NCI-H345 (cell line): Measurements from ENCODE around the gene BEX3.
"Not testable (repeated sequence)": the region's sequence is repeated elsewhere in the genome, so short reads cannot be mapped to it uniquely, and the experiment has no call there.

Experiments
- DNase-seq: peaks from one replicate; lab custom pipeline; 2025; lab: John Stamatoyannopoulos, UW

The BEX3 gene

DNA sequence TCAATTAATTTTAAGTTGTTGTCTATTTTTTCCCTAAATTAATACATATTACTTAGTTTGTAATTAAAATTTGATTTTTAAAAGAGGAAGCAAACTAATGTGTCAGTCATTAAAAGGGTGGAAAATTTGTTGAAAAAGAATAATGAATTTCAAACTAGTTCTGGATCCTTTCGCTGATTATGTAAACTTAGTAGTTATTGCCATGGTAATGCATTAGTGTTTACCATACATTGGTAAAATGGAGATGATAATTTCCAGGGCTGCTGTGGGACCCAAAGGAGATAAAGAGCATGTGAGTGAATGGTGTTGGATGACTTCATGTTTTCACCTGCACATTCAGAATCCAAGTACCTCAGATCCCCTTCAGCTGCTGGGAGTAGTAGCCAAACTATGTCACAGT is 6.5 kb downstream of the BEX3 start:
- no peak for DNase-seq

DNA sequence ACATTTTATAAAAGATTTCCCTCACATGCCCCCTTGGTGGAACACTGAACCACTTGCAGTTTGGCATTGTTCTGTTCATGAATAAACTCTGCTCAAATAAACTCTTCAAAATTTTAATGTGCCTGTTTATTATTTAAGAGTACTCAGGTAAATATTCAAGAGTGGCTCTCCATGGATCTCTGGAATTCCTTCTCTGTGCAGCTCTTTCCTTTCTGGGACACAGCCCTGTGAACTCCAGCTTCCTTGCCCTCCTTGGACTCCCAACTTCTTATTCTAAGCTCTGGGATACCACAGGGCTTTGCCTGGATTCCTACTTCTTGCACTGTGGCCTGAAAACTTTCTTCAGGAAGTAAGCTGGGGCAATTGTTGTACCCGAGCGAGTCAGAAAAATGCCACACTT is 8.3 kb downstream of the BEX3 start:
- no peak for DNase-seq

DNA sequence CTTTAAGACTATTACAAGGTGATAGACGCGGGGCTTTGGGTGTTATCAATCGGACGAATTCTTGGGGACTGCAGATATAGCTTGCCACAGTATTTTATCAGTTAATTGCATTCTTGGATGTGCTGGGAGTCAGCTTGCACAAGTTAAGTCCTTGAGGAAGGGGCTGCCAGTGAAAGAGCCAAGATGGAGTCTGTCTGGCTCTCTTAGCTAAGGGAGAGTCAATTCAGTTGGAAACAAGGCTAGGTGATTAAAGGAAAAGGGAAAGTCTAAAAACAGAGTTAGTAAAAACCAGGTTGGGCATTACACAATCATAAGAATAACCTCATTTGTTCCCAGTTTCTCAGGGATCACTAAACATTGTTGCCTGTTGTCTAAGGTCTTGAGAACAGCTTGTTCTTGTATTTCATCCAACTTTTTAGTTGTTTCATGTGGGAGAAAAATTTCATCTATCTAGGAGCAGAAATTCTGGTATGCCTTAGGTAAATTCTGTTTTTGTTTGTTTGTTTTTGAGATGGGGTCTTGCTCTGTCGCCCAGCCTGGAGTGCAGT is 9.0 kb downstream of the BEX3 start:
- not testable (repeated sequence) for DNase-seq

DNA sequence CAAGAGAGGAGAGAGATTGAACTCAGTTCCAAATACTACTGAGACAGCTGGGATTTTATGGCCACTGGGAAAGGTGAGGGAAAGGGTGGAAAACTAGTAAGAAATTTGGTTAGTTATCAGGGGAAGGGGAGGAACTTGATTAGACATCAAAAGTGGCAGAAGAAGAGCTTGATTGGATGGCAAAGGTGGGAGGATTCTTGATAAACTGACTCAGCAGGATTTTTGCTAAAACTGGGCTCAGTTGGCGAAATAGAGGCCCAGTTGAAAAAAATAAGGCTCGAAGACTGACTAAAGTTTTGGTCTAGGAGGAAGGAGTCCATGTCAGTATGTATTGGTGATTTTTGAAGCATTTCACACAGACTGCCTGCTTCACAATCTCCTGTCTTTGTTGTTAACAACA is 10.0 kb downstream of the BEX3 start:
- no peak for DNase-seq

DNA sequence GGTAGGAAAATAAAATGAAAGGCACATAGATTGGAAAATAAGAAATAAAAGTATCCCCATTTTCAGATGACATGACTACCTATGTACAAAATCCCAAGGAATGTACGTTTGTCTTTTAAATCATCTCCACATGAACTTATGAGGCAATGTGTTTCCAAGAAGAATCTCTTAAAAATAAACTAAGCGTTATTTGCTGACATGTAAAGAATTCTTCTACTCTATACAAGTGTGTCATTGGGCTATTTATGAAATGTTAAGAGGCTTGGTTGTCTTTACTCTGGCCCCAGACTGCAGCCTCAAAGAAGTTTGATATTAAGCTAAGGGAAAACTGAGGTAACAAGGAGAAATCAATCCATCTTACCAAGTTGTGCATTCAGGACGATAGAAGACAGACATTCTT is 17.1 kb downstream of the BEX3 start:
- no peak for DNase-seq

DNA sequence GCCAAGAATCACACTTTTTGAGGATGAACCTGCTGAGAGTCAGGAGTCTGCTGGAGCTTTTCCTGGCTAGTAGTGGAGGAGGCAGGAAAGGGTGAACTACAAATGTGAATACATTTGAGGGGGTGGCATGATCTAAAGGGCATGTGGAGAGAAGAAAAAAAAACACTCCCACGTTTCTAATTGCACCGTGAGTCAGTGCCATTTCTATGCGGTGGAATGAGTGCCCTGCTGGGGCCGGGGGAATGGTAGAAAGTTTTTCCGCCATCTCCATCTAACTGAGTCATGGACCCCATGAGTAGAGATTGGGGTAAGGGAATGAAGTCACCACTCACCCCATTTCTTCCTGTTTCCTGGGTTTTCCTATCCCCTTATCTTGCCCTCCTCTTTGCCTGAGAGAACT is 19.8 kb downstream of the BEX3 start:
- no peak for DNase-seq

DNA sequence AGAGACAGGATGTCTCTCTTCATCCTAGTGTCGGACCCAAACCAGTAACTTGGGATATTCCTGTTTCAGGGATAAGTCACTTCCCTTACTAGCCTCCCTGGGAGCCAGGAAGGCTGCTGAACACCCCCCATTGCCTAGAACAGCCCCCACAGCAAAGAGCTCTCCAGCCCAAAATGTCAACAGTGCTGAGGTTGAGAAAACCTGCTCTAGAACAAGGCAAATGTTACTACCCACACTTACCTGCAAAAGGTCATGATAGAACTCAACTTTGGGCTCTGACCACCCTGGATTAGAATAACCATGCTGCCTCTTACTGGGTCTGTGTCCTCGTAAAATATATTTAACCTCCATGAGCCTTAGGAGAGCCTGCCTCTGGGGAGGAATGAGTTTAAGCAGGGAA is 20.3 kb downstream of the BEX3 start:
- DNase-seq = no peak

DNA sequence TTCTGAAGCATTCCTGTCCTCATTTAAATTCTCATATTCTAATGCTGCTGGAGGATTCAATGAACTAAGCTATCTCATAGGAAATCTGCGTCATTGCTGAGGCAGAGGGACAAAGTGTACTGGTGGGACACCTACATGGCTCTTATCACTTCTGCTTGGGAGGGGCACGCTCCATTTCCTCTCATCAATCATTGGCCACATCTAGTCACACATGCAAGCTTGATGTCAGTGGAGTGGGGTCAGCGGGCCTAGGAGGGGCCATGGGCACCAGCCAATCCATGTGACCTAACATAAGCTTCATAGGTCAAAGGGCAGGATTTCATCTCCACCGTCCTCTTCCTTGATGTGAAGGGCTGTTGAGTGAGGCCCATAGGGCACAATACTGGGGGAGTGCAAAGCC is 21.4 kb downstream of the BEX3 start:
- no peak for DNase-seq

DNA sequence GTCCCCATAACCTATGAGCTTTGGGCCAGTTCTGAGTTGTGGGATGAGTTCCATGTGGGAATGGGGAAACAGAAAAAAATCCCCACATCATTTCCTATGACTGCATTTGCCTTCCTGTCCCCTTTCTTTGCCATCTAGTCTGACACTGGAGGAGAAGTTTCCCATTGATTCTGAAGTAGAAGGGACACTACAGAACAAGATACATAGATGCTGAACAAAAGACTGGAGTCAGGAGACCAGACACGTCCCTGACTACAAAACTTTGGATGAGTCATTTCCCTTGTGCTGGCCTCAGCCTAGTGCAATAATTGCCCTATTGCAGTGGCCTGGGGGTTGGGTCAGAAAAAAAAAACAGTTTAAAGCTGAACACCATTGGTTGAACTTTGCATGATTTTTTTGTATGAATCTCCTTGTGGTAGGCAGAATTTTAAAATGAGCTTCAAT is 22.1 kb downstream of the BEX3 start:
- DNase-seq = no peak

DNA sequence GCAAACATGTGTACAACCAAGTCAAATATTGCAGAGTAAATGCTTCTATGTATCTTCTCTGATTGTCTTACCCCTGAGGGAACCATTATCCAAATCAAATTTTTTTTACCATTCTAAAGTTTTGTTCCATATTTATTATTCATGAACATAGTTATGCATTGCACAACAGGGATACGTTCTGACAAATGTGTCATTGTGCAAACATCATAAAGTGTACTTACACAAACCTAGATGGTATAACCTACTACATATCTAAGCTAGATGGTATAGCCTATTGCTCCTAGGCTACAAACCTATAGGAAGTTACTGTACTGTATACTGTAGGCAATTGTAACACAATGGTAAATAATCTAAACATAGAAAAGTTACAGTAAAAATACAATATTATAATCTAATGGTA is 23.4 kb downstream of the BEX3 start:
- no peak for DNase-seq

DNA sequence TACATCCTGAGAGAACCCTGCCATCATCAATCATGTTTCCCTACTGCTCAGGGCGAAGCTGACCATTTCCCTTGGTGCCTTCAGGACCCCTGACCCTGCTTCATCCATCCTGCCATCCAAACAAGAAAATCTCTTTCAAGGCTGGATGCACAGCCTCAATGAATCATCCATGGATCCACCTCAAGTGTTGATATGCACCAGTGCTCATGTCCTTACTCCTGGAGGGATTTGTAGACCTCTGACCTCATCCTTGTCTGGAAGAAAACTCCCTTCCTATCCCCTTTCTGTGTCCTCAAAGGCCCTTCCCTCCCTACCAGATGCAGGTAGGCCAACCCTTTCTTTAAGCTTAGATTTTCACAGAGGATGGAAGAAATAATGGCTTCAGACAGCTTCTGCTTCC is 24.6 kb downstream of the BEX3 start:
- DNase-seq = no peak

DNA sequence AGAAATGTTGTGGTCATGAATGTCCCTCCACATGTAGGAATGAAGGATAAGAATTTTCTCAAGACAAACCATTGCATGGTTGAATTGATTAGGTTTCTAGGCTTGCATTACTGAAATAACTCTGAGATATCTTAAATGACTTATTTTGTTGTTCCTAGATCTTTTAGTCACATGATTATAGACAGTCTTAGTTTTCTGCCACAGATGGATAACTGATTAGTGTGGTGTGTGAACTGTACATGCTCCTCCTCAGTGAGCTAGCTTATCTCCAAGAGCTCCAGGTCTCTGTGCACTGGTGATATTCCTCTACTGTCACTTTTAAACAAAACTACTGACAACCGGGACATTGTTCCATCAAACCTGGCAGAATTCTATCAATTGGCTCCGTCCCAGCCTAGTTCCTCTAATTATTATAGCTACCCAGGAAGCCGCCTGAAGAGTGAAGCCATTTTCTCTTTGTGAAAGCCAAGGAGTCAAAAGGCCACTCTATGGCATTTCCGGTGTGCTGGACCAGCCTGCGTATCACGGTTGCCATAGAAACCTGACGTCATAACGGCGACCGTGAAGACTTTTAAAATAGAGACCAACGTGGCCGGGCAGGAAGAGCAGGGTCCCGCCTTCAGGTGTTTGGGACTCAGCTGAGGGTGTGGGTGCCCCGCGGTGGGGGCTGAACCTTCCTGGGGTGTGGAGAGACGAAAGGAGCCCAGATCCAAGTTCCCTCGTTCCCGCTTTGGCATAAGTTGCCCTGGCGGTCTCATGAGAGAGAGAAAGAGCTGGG is 28.1 kb downstream of the BEX3 start:
- no peak for DNase-seq

DNA sequence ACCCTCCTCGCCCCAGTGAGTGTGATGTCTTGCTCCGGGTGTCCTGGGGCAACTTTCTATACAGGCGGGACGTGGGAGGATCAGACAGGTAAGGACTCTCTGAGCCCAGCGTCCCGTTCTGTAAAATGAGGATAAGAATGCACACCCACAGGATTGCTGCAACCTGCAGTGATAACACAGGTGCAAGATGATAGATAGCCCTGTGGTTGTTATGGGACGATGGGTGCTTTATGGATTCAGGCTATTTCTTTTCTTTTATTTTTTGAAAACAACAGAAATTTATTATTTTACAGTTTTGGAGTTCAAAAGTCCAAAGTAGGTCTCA is 28.6 kb downstream of the BEX3 start:
- DNase-seq = no peak

DNA sequence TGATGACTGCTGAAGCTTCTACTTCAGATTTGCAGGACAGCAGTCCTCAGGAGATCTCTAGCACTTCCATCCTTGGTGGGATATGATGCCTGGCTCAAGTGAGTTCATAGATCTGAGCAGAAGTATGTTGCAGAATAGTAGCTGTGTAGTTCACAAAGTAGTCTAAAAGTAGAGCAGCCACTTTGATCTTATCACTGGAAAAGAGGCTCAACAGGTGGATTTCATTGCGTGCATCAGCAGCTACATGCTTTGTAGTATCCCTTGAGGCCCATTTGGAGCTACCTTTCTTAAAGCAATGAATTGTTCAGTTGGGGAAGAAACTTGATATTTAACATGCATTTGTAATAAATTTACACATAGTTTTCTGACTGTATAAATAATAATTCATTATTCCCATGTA is 29.9 kb downstream of the BEX3 start:
- no peak for DNase-seq

DNA sequence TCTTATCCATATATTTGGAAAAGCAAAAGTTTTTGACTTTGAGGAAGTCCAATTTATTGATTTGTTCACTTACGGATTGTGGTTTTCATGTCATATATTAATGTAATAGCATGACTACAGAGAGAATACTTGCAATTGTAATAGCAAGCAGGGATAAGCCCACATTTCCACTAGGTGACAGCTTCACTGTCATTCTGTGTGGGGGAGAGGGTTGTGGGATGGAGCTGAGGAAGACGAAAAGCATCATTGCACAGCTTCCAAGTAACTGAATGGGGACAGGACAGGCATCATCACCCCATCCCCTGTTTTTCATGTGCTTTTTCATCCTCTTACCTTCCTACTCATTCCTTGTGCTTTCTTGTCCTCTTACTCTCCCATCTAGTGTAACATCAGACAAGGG is 31.4 kb downstream of the BEX3 start:
- DNase-seq = no peak

DNA sequence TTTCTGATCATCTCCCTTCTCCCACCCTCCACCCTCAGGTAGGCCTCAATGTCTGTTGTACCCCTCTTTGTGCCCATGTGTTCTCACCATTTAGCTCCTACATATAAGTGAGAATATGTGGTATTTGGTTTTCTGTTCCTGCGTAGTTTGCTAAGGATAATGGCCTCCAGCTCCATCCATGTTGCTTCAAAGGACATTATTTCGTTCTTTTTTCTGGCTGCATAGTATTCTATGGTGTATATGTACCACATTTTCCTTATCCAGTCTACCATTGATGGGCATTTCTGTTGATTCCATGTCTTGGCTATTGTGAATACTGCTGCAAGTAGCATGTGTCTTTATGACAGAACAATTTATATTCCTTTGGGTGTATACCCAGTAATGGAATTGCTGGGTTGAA is 35.4 kb downstream of the BEX3 start:
- not testable (repeated sequence) for DNase-seq

DNA sequence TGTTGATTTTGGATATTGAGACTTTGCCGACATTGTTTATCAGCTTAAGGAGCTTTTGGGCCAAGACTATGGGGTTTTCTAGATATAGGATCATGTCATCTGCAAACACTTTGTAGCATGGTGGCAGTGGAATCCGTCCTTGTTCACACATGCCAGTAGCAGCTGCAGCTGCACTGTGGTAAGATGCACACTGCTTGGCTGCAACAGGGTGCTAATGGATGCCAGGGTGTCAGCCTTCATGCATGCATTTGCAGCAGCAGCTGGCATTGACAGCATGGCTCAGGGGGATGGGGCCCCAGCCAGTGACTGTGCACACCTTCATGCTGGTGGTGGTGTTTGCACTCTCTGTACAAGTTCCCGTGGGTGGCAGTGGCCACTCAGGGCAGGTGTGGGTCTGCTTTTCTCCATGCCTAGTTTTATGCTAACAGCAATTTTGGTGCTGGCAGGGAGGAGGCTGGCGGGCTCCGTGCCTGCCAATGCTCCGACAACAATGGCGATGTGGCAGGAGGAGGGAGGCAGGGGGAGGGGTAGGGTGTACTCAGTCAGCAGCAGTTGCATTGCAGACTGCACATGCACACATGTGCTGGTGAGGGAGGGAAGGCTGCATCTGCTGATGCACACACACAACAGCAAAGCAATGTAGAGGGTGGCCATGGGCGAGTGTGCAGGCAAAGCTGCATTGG is 37.5 kb downstream of the BEX3 start:
- DNase-seq = no peak

DNA sequence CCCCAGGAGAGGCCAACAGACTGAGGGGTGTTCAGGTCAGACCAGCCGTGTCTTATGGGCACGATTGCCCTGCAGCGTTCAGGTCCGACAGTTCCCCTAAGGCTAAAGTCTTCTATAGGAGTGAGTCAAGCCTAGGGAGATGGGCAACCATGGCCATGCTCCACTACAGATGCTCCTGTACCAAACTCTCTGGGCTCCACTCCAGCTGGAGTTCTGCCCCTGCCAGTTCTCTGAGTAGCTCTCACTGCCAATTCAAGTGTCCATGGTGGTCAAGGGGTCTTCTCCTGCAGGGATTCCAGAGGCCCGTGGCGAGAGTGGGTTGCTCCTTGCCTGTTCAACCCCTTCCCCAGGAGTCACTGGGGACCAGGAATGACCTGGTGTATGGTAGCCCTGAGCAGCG is 38.2 kb downstream of the BEX3 start:
- DNase-seq = no peak

DNA sequence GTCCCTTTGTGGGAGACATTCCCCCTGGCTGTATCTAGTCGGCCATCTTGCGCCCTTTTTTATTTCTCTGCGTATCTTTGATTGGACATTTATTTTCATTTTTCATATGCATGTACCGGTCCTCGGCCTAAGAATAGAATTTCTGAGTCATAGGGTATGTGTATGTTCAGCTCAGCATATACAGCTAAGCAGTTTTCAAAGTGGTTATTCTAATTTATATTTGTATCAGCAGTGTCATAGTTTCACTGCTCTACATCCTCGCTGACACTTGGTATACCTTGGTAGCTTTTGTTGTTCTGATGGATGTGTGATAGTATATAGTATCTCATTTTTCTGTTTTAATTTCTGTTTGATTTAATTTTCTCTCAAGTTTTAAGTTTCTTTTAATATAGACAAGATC is 38.7 kb downstream of the BEX3 start:
- no peak for DNase-seq

DNA sequence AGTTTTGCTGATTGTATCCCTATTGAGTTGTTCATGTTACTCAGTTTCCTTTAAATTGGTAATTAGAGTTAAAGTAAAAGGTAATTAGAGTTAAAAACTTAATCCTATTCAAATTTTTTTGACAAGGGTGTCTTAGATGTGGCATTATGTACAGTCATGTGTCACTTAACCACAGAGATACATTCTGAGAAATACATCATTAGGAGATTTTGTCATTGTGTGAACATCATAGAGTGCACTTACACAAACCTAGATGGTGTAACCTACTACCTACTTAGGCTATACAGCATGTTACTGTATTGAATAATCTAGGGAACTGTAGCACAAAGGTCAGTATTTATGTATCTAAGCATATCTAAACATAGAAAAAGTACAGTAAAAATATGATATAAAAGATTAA is 39.2 kb downstream of the BEX3 start:
- no peak for DNase-seq

DNA sequence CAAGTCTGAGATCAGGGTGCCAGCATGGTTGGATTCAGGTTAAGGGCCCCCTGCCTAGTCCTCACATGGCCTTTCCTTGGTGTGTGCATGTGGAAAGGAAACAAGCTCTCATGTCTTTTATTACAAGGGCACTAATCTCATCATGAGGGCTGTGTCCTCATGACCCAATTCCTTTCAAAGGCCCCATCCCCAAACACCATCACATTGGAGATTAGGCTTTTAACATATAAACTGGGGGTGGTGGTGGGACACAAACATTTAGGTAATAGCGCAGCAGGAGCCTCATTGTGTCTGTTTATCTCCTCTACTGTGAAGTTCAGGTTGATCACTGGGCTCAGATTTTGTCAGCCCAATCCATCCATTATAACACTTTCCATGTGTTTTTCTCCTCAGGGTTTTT is 41.0 kb downstream of the BEX3 start:
- DNase-seq = no peak

DNA sequence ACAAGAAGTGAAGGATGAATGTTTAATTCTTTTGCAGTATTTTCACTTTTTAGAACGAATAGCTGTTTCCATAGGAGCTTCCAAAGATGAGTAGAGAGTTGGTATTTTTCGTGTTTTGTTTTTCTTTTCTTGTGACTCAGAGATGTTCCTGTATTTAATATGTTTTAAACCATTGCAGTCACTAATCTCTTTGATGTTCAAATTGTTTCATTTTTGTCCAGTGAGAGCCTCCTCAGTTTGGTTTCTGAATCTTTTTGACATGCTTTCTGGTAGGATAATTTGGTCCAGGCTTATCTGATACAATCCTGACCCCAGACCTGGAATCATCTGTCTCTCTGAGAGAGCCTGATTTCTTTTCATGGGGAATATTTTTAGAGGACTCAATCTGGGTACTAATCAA is 41.6 kb downstream of the BEX3 start:
- DNase-seq = no peak

DNA sequence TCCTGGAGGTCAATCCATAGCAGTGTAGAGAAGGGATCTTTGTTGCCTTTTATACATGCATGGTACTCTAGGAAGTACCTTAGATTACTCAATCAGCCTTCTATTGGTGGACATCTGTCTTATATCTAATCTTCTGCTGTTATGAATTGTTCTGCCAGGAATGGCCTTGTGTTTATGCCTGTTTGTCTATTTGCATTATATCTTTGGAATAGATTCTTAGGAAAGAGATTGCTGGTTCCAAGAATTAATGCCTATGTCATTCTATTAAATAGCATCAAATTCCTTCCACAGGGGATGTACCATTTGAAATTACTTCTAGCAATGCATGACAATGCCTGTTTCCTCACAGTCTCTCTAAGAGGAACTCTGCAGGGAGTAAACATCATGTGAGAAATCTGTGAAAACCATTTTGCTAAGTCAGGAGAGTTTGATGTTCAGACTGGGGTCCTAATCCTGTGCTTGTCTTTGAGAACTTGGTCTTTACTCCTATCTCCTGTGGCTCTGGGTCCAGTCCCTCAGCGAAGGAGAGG is 42.5 kb downstream of the BEX3 start:
- no peak for DNase-seq
